Subcutaneous adipose tissue (tissue), 4 donors: ENCODE data around the gene C5orf15. TPM values are rescaled to one million over a fixed set of nuclear protein-coding genes. Genes with fewer than 3 reads are reported as not detected.

Experiments used
- total RNA-seq, 4 donors: library from RNA; depleted of rRNA; stranded (reverse); fragments of >200 nt; gene quantifications; one replicate each; pipeline ENCODE4 v1.1.0, GENCODE V29; 2016
- TF ChIP-seq, protein P1 (sequence below): fragments of 450-650 bp; IDR thresholded peaks from one replicate; pipeline ENCODE4 v1.5.1; 2016; ENCODE audit warnings: low read depth, mild to moderate bottlenecking, control low read depth, antibody characterized with exemption, moderate library complexity

C5orf15 gene
- total RNA-seq, 4 donors from 2014 or later: 32.2 to 66.0 (median 44.2) TPM

DNA sequence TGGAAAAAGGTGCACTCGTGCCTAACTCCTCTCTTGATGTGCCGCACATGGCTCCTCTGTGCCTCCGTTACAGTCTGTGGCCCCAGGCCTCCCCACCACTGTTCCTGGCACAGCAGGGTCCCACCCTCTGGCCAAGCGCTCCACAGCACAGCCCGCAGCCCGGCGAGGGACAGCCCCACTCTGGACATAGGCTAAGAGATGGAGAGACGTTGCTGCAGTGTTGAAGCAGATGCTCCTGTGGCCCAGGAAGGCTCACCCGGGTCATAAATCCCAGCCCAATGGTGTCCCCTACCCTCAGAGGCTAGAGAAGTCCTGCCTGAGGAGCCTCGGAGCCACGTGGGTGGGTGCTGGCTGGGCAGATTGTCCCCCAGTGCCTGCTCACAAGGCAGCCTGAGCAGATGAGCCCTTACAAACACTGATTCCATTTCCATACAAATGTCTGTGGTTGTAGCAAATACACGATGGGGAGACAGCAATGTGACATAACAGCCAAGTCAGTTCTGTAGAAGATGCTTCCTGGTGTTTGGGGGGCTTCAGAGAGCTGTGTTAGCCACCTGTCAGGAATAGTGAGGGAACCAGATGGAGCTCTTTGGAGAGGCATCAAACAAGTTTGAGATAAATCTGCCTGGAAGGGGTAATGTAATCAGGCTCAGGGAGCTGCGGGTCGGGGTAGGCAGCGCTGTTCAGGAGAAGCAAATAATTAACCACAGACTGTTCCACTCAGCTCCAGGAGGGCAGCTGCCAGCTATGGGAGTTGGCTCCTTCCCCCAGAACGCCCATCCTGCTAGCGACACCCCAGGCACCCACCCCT is 41.7 kb downstream of the C5orf15 start:
- TF ChIP-seq, protein P1, sequence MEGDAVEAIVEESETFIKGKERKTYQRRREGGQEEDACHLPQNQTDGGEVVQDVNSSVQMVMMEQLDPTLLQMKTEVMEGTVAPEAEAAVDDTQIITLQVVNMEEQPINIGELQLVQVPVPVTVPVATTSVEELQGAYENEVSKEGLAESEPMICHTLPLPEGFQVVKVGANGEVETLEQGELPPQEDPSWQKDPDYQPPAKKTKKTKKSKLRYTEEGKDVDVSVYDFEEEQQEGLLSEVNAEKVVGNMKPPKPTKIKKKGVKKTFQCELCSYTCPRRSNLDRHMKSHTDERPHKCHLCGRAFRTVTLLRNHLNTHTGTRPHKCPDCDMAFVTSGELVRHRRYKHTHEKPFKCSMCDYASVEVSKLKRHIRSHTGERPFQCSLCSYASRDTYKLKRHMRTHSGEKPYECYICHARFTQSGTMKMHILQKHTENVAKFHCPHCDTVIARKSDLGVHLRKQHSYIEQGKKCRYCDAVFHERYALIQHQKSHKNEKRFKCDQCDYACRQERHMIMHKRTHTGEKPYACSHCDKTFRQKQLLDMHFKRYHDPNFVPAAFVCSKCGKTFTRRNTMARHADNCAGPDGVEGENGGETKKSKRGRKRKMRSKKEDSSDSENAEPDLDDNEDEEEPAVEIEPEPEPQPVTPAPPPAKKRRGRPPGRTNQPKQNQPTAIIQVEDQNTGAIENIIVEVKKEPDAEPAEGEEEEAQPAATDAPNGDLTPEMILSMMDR: no peak

DNA sequence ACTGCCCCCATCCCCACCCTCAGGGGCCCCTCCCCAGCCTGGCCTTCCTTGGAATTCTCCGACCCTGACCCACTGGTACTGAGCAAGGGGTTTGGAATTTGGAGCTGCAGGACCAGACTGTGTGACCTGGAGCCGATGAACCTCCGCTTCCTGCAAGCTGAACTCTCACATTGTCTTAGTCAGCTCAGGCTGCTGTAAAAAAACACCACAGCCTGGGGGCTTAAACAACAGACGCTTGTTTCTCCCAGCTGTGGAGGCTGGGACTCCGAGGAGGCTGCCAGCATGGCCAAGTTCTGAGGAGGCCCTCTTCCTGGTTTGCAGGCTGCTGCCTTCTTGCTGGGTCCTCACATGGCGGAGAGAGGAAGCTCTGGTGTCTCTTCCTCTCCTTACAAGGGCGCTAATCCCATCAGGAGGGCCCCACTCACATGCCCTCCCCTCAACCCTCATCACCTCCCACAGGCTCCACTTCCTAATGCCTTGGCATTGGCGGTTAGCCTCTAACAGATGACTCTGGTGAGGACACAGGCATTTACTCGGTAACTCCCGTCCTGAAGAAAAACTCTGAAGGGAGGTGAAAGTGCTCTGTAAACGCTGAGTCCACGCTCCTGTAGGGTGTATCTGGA is 42.4 kb downstream of the C5orf15 start:
- TF ChIP-seq, protein P1: no peak

DNA sequence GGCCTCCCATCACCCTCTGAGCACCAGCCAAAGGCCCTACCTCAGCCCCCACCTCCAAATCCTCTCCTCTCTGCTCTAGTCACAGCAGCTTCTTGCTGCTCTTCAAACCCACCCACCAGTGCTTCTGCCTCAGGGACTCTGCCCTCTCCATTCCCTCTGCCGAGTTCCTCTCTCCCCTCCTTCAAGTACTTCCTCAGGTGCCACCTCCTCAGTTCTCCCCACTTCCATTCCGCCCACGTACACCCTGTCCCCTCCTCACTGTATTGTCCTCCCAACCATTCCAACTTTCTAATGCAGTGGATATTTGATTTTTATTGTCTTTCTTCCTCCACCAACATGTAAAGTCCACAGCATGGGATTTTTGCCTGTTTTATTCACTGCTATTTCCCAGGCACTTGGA is 43.2 kb downstream of the C5orf15 start:
- TF ChIP-seq, protein P1: no peak

DNA sequence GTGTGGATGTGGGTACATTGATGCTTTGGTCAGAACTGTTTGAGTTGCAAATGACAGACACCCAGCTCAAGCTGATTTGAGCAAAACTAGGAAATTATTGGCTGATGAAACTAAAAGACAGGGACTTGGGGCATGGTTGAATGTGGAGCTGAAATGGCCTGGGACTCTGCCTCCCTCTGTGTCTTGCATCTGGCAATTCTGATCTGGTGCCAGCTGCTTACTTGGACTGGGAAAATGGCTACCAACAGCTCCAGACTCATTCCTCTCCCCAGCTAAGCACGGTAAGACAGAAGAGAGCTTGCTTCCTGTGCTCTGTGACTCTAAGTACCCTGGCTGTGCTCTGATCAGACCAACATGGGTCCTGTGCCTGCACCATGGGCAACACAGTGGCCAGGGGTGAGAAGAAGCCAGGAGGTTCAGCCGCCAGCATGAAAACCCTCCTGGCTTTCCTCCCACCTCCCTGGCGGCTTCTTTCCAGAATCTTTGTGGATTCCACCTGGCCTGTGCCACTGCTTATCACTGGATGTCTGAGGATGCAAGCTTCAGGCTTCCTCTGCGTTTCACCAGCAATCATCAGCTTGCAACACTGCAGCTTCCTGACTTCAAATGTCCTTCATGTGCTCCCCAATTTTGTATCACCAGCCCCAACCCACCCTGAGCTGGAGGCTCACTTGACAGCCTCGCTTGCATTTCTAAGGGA is 44.1 kb downstream of the C5orf15 start:
- TF ChIP-seq, protein P1: no peak

DNA sequence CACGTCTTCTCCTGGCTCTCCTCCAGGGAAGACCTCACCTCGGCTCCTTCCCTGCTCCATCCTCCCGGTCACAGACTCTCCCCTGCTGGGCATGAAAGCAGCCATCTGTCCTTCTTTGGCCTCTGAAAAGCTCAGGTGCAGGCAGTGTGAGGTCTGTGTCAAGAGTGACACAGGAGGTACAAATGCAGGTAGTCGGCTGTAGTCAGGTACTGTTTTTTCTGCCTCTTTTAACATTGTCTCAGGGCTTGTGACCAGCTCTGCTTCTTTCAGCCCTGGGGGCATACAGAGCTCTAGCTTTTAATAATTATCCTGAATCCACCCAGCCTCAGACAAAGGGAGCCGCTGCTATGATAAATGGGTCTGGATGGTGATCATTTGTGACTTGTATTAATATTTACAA is 46.4 kb downstream of the C5orf15 start:
- TF ChIP-seq, protein P1: no peak

DNA sequence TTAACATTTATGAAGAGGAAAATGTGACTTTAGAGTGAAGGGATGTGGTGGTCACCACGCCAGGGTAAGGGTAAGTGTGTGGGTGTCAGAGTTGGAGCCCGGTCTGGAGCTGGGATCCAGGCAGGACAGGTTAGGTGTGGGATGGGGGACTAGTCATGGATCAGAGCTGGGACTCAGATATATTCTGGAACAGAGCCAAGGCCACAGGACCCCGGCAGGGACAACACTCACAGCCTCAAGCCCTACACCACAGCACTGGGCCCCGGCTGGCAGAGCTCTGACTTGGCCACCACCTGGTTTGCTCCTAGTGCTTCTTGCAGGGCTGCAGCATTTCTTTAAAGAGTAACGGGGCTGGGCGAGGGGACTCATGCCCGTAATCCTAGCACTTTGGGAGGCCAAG is 47.4 kb downstream of the C5orf15 start:
- TF ChIP-seq, protein P1: no peak
